ENCODE results near the gene NEUROD2.

DNA sequence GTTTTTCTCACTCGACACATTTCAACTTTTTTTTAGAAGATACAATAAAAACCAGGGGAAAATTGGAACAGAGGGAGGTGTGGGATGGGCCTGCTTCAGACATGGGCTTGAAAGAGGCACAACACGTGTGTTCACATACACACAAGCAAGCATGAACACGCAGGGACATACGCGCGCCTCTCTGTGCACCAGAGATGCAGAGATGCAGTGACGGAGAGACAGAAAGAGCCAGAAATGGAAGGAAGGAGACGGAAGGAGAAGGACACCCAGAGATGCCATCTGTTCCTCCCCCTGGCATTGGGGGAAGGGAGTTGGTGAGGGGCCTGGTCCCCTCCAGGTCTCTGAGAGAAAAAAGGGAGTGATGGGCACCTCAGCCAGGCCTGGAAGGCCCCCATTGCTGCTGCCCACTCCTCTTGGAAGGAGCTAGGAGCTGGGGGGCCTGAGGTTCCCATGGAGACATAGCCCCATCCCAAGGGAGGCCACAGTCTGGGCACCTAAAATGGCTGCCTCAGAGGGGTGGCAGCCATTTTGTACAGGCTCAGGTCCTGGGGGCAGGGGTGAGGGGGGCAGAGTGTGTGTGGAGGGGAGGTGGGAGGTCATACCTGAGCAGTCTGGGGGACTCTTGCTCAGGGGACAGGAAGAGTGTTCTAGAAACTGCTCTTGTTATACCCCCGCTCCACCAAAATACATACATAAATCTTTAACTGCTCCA lies 3.8 kb upstream of the NEUROD2 start:
- no peak for TF ChIP-seq ZNF616 (CRISPR knock-in tag; IDR thresholded peaks at IDR 0.05; ENCODE audit: low read depth)
- no peak for TF ChIP-seq PPARG (CRISPR knock-in tag; conservative IDR thresholded peaks at IDR 0.05)
- TF ChIP-seq TCF12 (IDR thresholded peaks at IDR 0.05) = no peak
- no peak for TF ChIP-seq TCF12 (CRISPR knock-in tag; IDR thresholded peaks at IDR 0.05)
- TF ChIP-seq ZNF274 (CRISPR knock-in tag; IDR thresholded peaks at IDR 0.05) = no peak
- no peak for TF ChIP-seq POLR2AphosphoS2 (IDR thresholded peaks at IDR 0.05; ENCODE audit: low read depth, low read length)
- TF ChIP-seq, protein P1, sequence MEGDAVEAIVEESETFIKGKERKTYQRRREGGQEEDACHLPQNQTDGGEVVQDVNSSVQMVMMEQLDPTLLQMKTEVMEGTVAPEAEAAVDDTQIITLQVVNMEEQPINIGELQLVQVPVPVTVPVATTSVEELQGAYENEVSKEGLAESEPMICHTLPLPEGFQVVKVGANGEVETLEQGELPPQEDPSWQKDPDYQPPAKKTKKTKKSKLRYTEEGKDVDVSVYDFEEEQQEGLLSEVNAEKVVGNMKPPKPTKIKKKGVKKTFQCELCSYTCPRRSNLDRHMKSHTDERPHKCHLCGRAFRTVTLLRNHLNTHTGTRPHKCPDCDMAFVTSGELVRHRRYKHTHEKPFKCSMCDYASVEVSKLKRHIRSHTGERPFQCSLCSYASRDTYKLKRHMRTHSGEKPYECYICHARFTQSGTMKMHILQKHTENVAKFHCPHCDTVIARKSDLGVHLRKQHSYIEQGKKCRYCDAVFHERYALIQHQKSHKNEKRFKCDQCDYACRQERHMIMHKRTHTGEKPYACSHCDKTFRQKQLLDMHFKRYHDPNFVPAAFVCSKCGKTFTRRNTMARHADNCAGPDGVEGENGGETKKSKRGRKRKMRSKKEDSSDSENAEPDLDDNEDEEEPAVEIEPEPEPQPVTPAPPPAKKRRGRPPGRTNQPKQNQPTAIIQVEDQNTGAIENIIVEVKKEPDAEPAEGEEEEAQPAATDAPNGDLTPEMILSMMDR (CRISPR knock-in tag; IDR thresholded peaks at IDR 0.05) = no peak
- no peak for TF ChIP-seq ZNF605 (CRISPR knock-in tag; IDR thresholded peaks at IDR 0.05)
- TF ChIP-seq, protein P2, sequence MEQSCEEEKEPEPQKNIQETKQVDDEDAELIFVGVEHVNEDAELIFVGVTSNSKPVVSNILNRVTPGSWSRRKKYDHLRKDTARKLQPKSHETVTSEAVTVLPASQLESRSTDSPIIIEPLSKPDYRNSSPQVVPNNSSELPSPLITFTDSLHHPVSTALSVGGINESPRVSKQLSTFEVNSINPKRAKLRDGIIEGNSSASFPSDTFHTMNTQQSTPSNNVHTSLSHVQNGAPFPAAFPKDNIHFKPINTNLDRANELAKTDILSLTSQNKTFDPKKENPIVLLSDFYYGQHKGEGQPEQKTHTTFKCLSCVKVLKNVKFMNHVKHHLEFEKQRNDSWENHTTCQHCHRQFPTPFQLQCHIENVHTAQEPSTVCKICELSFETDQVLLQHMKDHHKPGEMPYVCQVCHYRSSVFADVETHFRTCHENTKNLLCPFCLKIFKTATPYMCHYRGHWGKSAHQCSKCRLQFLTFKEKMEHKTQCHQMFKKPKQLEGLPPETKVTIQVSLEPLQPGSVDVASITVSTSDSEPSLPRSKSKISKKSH (CRISPR knock-in tag; IDR thresholded peaks at IDR 0.05; ENCODE audit: borderline replicate concordance) = no peak
- no peak for TF ChIP-seq TCF7L2 (IDR thresholded peaks at IDR 0.05; ENCODE audit: low read depth, low read length)
- no peak for TF ChIP-seq TBL1XR1 (IDR thresholded peaks at IDR 0.05; ENCODE audit: borderline replicate concordance, low read length, partially characterized antibody)
- TF ChIP-seq MXI1 (IDR thresholded peaks at IDR 0.05; ENCODE audit: borderline replicate concordance, low read depth, low read length) = no peak
- TF ChIP-seq, protein P3, sequence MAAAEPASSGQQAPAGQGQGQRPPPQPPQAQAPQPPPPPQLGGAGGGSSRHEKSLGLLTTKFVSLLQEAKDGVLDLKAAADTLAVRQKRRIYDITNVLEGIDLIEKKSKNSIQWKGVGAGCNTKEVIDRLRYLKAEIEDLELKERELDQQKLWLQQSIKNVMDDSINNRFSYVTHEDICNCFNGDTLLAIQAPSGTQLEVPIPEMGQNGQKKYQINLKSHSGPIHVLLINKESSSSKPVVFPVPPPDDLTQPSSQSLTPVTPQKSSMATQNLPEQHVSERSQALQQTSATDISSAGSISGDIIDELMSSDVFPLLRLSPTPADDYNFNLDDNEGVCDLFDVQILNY (CRISPR knock-in tag; conservative IDR thresholded peaks at IDR 0.05) = no peak
- TF ChIP-seq CBFB (CRISPR knock-in tag; IDR thresholded peaks at IDR 0.05) = no peak
- TF ChIP-seq RFX5 (IDR thresholded peaks at IDR 0.05; ENCODE audit: low read depth, low read length) = no peak

Measured in HepG2 (cell line).